AG09309 (cell line): ENCODE results near the gene TMEM80.

Experiments
- DNase-seq: peaks from one replicate; pipeline ENCODE4 v3.0.0-alpha.2; 2010; ENCODE audit warnings: low read depth
- H3K4me3 ChIP-seq: 2 replicates; pipeline ENCODE4 v1.5.1; 2011; ENCODE audit warnings: mild to moderate bottlenecking, low read depth, low read length, moderate library complexity; ENCODE audit not compliant: control insufficient read depth
- TF ChIP-seq, protein P1 (sequence below): IDR thresholded peaks from 2 replicates; pipeline ENCODE4 v1.5.1; 2011; ENCODE audit warnings: mild to moderate bottlenecking, low read depth, low read length, inconsistent platforms; ENCODE audit not compliant: insufficient read depth, control insufficient read depth; ENCODE audit errors: missing control alignments

Gene TMEM80

DNA sequence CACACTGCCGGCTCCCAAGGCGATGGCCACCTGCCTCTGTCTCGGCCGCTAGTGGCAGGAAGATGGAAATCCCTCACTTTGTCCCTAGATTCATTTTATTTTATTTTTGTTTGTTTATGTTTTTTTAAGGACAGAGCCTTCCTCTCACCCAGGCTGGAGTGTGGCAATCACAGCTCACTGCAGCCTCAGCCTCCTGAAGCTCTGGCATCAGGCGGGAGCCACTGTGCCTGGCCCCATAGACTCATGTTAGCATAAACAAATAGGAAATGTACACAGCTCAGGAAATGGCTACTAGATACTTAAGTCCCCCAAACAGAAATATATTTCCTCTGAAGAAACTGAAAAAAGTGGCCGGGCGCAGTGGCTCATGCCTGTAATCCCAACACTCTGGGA, 3.5 kb downstream of the TMEM80 start:
- TF ChIP-seq, protein P1, sequence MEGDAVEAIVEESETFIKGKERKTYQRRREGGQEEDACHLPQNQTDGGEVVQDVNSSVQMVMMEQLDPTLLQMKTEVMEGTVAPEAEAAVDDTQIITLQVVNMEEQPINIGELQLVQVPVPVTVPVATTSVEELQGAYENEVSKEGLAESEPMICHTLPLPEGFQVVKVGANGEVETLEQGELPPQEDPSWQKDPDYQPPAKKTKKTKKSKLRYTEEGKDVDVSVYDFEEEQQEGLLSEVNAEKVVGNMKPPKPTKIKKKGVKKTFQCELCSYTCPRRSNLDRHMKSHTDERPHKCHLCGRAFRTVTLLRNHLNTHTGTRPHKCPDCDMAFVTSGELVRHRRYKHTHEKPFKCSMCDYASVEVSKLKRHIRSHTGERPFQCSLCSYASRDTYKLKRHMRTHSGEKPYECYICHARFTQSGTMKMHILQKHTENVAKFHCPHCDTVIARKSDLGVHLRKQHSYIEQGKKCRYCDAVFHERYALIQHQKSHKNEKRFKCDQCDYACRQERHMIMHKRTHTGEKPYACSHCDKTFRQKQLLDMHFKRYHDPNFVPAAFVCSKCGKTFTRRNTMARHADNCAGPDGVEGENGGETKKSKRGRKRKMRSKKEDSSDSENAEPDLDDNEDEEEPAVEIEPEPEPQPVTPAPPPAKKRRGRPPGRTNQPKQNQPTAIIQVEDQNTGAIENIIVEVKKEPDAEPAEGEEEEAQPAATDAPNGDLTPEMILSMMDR, result no peak
- DNase-seq, result no peak

DNA sequence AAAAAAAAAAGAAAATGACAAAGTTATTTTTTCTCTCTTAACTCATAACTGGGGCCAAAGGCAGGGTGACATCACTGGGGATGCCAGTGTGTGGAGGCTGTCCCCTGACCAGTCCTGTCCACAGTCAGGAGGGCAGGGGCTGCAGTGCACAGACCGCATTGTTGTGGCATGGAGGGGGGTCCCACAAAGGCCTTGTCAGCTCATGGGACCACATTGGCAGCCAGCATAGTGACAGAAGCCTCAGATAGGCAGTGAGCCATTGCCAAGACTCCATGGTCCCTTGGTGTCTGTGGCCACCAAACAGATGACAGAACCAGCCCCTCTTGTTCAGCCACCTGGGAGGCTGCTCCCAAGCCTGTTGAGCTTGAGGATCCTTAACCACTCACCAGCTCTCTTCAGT, 4.1 kb downstream of the TMEM80 start:
- no peak overlapping the region for H3K4me3 ChIP-seq
- TF ChIP-seq, protein P1, result no peak
- no peak for DNase-seq

More for the DNA sequence above, 3.5 kb downstream of the TMEM80 start:
- no peak overlapping the region for H3K4me3 ChIP-seq

DNA sequence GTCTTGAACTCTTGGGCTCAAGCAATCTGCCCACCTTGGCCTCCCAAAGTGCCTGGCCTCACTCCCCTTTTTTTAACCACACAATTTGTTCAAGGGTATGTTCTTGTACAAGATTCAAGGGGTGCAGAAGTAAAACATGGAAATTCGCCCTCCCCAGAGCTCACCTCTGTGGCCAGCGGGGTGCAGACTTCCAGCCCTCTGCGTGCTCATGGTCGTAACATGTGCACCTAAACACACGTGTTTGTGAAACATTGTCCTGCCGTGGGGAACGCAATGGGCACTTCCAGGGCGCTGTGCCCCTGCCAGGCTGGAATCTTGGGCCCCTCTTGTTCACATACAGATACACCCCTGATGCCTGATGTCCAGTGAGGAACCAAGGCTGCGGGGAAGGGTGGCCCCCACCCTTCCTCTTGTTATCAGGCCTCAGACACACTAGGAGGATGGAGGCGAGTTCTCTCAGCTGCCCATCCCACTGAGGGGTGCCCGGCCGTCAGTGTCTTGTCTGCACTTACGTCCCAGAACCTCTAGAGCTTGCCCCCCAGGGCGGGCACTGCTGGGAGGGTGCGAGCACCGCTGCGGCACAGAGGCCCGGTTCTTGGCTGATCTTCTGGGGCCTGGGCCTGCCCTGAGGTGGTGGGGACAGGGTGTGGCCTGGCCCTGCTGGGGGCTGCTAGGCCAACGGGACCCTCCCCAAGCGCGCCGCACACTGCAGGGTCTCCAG, 6.3 kb downstream of the TMEM80 start:
- H3K4me3 ChIP-seq, result no peak overlapping the region
- DNase-seq, result no peak
- TF ChIP-seq, protein P1, result no peak

DNA sequence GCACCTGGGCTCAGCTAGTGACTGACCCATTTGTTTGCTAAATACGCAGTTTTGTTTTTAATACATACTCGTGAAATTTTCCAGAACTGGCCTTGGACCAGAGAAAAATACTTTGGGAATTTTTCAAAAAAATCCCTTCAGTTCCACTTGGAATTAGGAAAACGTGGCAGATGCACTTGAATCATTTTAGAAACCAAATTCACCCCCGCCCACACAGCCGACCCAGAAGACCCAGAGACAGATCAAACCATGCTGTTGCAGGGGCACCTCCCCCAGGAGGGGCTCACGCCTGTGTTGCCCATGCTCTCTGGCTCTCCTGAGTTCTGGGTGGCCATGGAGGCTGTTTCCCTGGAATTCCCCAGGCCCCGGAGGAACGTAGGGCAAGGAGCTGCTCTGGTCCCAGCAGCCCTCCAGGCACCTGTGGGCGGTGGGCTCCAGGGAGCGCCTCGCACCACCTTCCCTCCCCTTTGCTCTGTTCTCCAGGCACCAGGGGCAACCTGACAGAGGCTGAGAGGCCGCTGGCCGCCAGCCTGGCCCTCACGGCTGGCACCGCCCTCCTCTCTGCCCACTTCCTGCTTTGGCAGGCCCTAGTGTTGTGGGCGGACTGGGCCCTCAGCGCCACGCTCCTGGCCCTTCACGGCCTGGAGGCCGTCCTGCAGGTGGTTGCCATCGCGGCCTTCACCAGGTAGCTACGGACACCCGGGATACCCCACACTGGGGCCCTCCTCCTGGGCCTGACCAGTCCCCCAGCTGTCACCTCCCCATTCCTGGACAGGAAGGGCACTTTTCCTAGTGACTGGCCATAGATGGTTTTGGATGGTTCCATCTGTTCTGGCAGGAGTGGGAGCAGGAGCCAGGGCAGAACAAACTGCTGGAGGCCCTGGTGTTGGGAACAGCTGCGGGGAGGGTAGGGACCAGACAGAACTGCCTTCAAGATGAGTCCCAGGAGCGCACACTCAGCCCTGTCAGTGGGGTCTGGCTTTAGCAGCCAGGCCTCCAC, 7.1 kb downstream of the TMEM80 start:
- H3K4me3 ChIP-seq, result no peak overlapping the region
- TF ChIP-seq, protein P1, result no peak
- DNase-seq, result no peak

DNA sequence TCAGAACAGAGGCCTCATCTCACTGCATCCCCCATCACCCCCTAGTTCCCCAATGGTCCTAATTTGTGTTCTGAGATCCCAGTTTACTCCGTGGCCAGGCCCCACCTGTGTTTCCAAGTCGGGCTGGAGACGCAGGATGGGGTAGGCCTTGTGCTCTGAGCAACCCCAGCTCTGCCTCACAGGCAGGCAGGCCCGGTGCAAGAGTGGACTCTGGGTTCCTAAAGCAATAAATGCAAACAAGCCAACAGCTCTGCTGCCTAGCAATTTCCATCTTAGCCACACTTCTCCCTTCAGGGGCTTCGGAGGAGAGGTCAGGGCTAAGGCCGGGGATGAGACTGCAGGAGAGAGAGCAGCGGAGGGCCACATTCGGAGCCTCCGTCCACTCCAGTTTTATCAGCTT, 7.9 kb downstream of the TMEM80 start:
- H3K4me3 ChIP-seq, result no peak overlapping the region
- no peak for DNase-seq
- TF ChIP-seq, protein P1, result no peak

DNA sequence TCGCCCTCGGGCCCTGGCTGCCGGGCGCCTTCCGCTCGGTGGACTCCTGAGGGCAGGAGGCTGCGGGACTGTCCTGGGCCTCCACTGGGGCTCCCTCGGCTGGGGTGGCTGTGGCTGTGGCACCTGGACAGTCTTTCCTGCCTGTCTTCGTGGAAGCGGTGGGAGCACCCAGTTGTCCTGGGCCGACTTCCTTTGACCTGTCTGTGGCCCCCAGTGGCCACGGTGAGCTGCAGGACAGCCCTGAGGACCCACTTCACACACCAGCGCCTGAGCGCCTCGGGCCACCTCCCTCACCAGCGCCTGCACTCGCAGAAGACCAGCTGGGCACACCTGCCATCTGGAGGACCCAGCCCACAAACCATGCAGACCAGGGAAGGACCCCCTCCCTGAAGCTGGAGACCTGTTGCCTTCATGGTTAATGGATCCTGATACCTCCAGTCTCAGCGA, 8.6 kb downstream of the TMEM80 start:
- no peak for DNase-seq
- no peak overlapping the region for H3K4me3 ChIP-seq
- TF ChIP-seq, protein P1, result no peak
